Osteoblast (primary cell): ENCODE results near the gene ARHGAP44. TPM values are rescaled to one million over a fixed set of nuclear protein-coding genes. Genes with fewer than 3 reads are reported as not detected.

Experiments
- DNase-seq: peaks from one replicate; pipeline ENCODE4 v3.0.0; 2011; ENCODE audit warnings: low spot score, mixed read lengths; ENCODE audit not compliant: insufficient read length; ENCODE audit errors: missing footprints
- H2AFZ ChIP-seq: 2 replicates; pipeline ENCODE4 v1.6.0; 2011; ENCODE audit warnings: mild to moderate bottlenecking, low read length
- H3K27ac ChIP-seq: 2 replicates; pipeline ENCODE4 v1.5.1; 2011; ENCODE audit warnings: mild to moderate bottlenecking, low read depth, low read length, moderate library complexity
- H3K27me3 ChIP-seq: 2 replicates; pipeline ENCODE4 v1.6.0; 2012; ENCODE audit warnings: mild to moderate bottlenecking, control low read depth, inconsistent platforms, low read length, moderate library complexity; ENCODE audit not compliant: insufficient read depth
- H3K36me3 ChIP-seq: 2 replicates; pipeline ENCODE4 v1.5.1; 2011; ENCODE audit warnings: mild to moderate bottlenecking, low read length, control low read depth, moderate library complexity; ENCODE audit not compliant: insufficient read depth
- H3K4me1 ChIP-seq: 2 replicates; pipeline ENCODE4 v1.5.1; 2011; ENCODE audit warnings: mild to moderate bottlenecking, low read length, control low read depth, moderate library complexity; ENCODE audit not compliant: insufficient read depth
- H3K4me2 ChIP-seq: 2 replicates; pipeline ENCODE4 v1.6.0; 2011; ENCODE audit warnings: mild to moderate bottlenecking, low read length; ENCODE audit not compliant: insufficient read depth
- H3K4me3 ChIP-seq: fragments of 200-600 bp; sonication (generic); 3 replicates; pipeline ENCODE4 v1.5.1; 2012; ENCODE audit warnings: mild to moderate bottlenecking, low read length, inconsistent platforms; ENCODE audit not compliant: insufficient read depth
- H3K79me2 ChIP-seq: 2 replicates; pipeline ENCODE4 v1.6.0; 2012; ENCODE audit warnings: mild to moderate bottlenecking, low read length, control low read depth, inconsistent platforms; ENCODE audit not compliant: insufficient read depth
- H3K9me3 ChIP-seq: 2 replicates; pipeline ENCODE4 v1.5.1; 2011; ENCODE audit warnings: low read depth, low read length, control low read depth
- H4K20me1 ChIP-seq: 2 replicates; pipeline ENCODE4 v1.6.0; 2012; ENCODE audit warnings: mild to moderate bottlenecking, low read length, control low read depth; ENCODE audit not compliant: insufficient read depth
- CTCF ChIP-seq: IDR thresholded peaks from 2 replicates; pipeline ENCODE4 v1.5.1; 2011; ENCODE audit warnings: mild to moderate bottlenecking, low read depth, low read length, moderate library complexity; ENCODE audit errors: extremely low read depth
- total RNA-seq: library from RNA; depleted of rRNA; stranded (reverse); fragments of >200 nt; gene quantifications from 2 replicates; pipeline ENCODE4 v1.2.3, GENCODE V29; 2012

Gene ARHGAP44
- total RNA-seq, 1 donor = 4.3 TPM

GRCh38 chr17:12998461-12998860, 209.2 kb downstream of the ARHGAP44 start:
- Histone ChIP-seq H2AFZ (no peak overlapping the region), H3K27ac (no peak overlapping the region), H3K4me3 (no peak overlapping the region), H3K4me1 (no peaks in the 10 kb centered on the region), H3K9me3 (no peaks in the 10 kb centered on the region), H3K4me2 (no peak overlapping the region), H4K20me1 (peaks cover 7% of the 10 kb centered on the region), H3K36me3 (peaks cover 93% of the 10 kb centered on the region), H3K27me3 (no peaks in the 10 kb centered on the region), H3K79me2 (no peaks in the 10 kb centered on the region)
- no peak for DNase-seq
- TF ChIP-seq CTCF = no peak

DNA sequence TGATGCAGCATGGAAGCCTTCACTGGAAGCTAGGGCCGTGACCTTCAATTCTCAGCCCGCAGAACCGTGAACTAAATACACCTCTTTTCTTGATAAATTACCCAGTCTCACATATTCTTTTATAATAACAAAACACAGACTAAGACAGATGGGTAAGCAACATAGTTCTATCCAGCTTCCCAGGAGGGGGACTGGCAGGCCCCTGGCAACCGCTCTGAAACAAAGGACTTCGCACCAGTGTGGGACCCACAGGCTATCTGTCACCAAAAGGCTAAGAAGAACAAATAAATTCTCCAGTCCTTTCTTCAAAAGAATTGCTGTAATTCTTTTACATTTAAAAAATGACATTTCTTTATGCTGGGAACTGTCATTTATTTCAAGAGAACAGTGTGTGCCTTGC, 209.6 kb downstream of the ARHGAP44 start:
- no peak for TF ChIP-seq CTCF
- peaks cover 91% of the 10 kb centered on the region for H3K36me3 ChIP-seq

GRCh38 chr17:13000561-13000960, 211.3 kb downstream of the ARHGAP44 start:
- Histone ChIP-seq H3K27me3 (no peaks in the 10 kb centered on the region), H2AFZ (no peak overlapping the region), H3K4me1 (no peaks in the 10 kb centered on the region), H4K20me1 (peaks cover 8% of the 10 kb centered on the region), H3K4me3 (no peak overlapping the region), H3K4me2 (no peak overlapping the region), H3K79me2 (no peaks in the 10 kb centered on the region), H3K36me3 (peaks cover 91% of the 10 kb centered on the region), H3K9me3 (no peaks in the 10 kb centered on the region), H3K27ac (no peak overlapping the region)
- TF ChIP-seq CTCF = no peak
- no peak for DNase-seq

More for the DNA sequence above, 209.6 kb downstream of the ARHGAP44 start:
- H2AFZ ChIP-seq = no peak overlapping the region
- H3K4me3 ChIP-seq = no peak overlapping the region
- H3K27ac ChIP-seq = no peak overlapping the region
- no peaks in the 10 kb centered on the region for H3K27me3 ChIP-seq
- no peak for DNase-seq
- H3K79me2 ChIP-seq = no peaks in the 10 kb centered on the region
- no peaks in the 10 kb centered on the region for H3K9me3 ChIP-seq
- H3K4me1 ChIP-seq = no peaks in the 10 kb centered on the region
- peaks cover 8% of the 10 kb centered on the region for H4K20me1 ChIP-seq
- H3K4me2 ChIP-seq = no peak overlapping the region

DNA sequence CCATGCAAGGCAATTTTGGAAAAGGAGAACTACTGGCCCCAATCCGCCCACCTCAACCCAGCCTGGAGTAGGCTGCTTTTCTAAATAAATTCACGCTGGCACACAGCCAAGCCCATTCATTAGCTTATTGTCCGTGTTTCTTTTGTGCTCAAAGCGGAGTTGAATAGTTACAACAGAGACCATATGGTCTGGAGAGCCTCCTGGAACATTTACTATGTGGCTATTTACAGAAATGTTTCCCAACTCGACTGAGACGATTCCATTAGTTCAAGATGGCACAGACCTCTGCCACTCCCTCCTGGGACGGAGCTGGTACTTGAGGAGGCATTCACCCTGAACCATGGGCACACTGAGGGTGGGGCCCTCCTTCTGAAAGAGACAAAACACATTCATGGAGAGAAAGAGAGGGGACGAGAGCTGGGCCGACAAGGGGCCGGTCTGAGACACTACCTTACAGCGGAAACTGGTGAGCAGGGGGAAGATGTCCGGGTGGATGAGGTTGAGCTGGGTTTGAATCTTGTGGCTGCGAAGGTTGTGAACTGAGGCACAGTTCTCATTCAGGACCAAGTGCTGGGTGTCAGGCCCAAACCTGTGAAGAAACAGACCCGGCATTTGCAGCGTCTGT, 212.8 kb downstream of the ARHGAP44 start:
- Histone ChIP-seq H4K20me1 (peaks cover 3% of the 10 kb centered on the region), H3K4me1 (no peaks in the 10 kb centered on the region), H2AFZ (no peak overlapping the region), H3K4me2 (no peak overlapping the region), H3K27ac (no peak overlapping the region), H3K27me3 (no peaks in the 10 kb centered on the region), H3K9me3 (no peaks in the 10 kb centered on the region), H3K79me2 (no peaks in the 10 kb centered on the region), H3K4me3 (no peak overlapping the region), H3K36me3 (peaks cover 89% of the 10 kb centered on the region)
- no peak for TF ChIP-seq CTCF
- no peak for DNase-seq
